Neural cell (in vitro differentiated cells): ENCODE data around the gene RPL41. TPM values are rescaled to one million over a fixed set of nuclear protein-coding genes. Genes with fewer than 3 reads are reported as not detected.

Source experiments
- H2AFZ ChIP-seq: fragments of 200-600, 300-800 bp; sonication (generic), shearing (Covaris generic); 2 replicates; pipeline ENCODE4 v1.6.0; 2014; ENCODE audit warnings: low read depth, mild to moderate bottlenecking, antibody characterized with exemption, low read length, moderate library complexity
- H3F3A ChIP-seq: fragments of 200-600 bp; shearing (Covaris generic); 2 replicates; pipeline ENCODE4 v1.6.1; 2016; ENCODE audit warnings: mild to moderate bottlenecking, moderate library complexity, mixed read lengths, antibody characterized with exemption, low read length; ENCODE audit not compliant: insufficient read depth, poor library complexity, severe bottlenecking
- H3K27ac ChIP-seq: fragments of 200-600, 300-800 bp; sonication (generic), shearing (Covaris generic); 2 replicates; pipeline ENCODE4 v1.5.1; 2014; ENCODE audit warnings: mild to moderate bottlenecking, low read length, moderate library complexity
- H3K27me3 ChIP-seq: fragments of 300-800, 200-600 bp; sonication (generic), shearing (Covaris generic); 2 replicates; pipeline ENCODE4 v1.6.0; 2014; ENCODE audit warnings: mild to moderate bottlenecking, low read depth, low read length, moderate library complexity; ENCODE audit not compliant: insufficient read depth
- H3K36me3 ChIP-seq: fragments of 300-800, 200-600 bp; sonication (generic), shearing (Covaris generic); 2 replicates; pipeline ENCODE4 v1.5.1; 2014; ENCODE audit warnings: mild to moderate bottlenecking, antibody characterized with exemption, low read length, moderate library complexity; ENCODE audit not compliant: insufficient read depth
- H3K4me2 ChIP-seq: fragments of 300-800, 200-600 bp; sonication (generic), shearing (Covaris generic); 2 replicates; pipeline ENCODE4 v1.6.0; 2014; ENCODE audit warnings: mild to moderate bottlenecking, low read length
- H3K4me3 ChIP-seq: fragments of 300-800, 200-600 bp; sonication (generic), shearing (Covaris generic); 2 replicates; pipeline ENCODE4 v1.5.1; 2014; ENCODE audit warnings: mild to moderate bottlenecking, low read length, moderate library complexity
- H3K79me2 ChIP-seq: fragments of 200-600 bp; shearing (Covaris generic); replicated peaks from 2 replicates; pipeline ENCODE4 v1.6.0; 2014; ENCODE audit warnings: mild to moderate bottlenecking, low read length, moderate library complexity; ENCODE audit not compliant: insufficient read depth
- H3K9ac ChIP-seq: fragments of 300-800, 200-600 bp; sonication (generic), shearing (Covaris generic); 2 replicates; pipeline ENCODE4 v1.6.1; 2016; ENCODE audit warnings: mild to moderate bottlenecking, low read length, mixed read lengths
- H3K9me2 ChIP-seq: fragments of 200-600 bp; shearing (Covaris generic); 2 replicates; pipeline ENCODE4 v1.6.1; 2016; ENCODE audit warnings: mild to moderate bottlenecking, low read length, mixed read lengths; ENCODE audit not compliant: insufficient read depth
- H3K9me3 ChIP-seq: fragments of 200-600, 300-800 bp; sonication (generic), shearing (Covaris generic); 2 replicates; pipeline ENCODE4 v1.6.1; 2016; ENCODE audit warnings: mild to moderate bottlenecking, mixed run types, low read length, moderate library complexity, mixed read lengths
- H4K20me1 ChIP-seq: fragments of 200-600 bp; shearing (Covaris generic); 2 replicates; pipeline ENCODE4 v1.6.1; 2016; ENCODE audit warnings: mild to moderate bottlenecking, mixed run types; ENCODE audit not compliant: insufficient read depth
- EP300 ChIP-seq: fragments of 450-650 bp; conservative IDR thresholded peaks from 2 replicates; pipeline ENCODE4 v1.6.1; 2014; ENCODE audit warnings: antibody characterized with exemption, mild to moderate bottlenecking, moderate library complexity; ENCODE audit not compliant: poor library complexity, severe bottlenecking
- EZH2 ChIP-seq: fragments of 200-600, 300-800 bp; shearing (Covaris generic), sonication (generic); IDR thresholded peaks from 2 replicates; pipeline ENCODE4 v1.6.1; 2014; ENCODE audit warnings: antibody characterized with exemption, low read length, borderline replicate concordance, mild to moderate bottlenecking; ENCODE audit not compliant: insufficient read depth, poor library complexity, severe bottlenecking
- MXI1 ChIP-seq: fragments of 450-650 bp; conservative IDR thresholded peaks from 2 replicates; pipeline ENCODE4 v1.6.1; 2014; ENCODE audit warnings: antibody characterized with exemption, mild to moderate bottlenecking; ENCODE audit not compliant: poor library complexity, severe bottlenecking
- POLR2AphosphoS5 ChIP-seq: IDR thresholded peaks from 2 replicates; pipeline ENCODE4 v1.6.1; 2012
- RAD21 ChIP-seq: fragments of 450-650 bp; conservative IDR thresholded peaks from 2 replicates; pipeline ENCODE4 v1.6.1; 2014; ENCODE audit warnings: antibody characterized with exemption, mild to moderate bottlenecking, moderate library complexity
- SMC3 ChIP-seq: fragments of 450-650 bp; conservative IDR thresholded peaks from 2 replicates; pipeline ENCODE4 v1.6.1; 2014; ENCODE audit warnings: antibody characterized with exemption, mild to moderate bottlenecking, moderate library complexity; ENCODE audit not compliant: poor library complexity
- TAF1 ChIP-seq: IDR thresholded peaks from 2 replicates; pipeline ENCODE4 v1.6.1; 2012; ENCODE audit warnings: low read depth
- polyA plus RNA-seq: library from polyadenylated mRNA; depleted of rRNA; stranded (reverse); fragments of >200 nt; gene quantifications from 2 replicates; pipeline ENCODE4 v1.2.3, GENCODE V29; 2014
- TF ChIP-seq, protein P1 (sequence below): fragments of 450-650 bp; IDR thresholded peaks from 2 replicates; pipeline ENCODE4 v1.5.1; 2014; ENCODE audit warnings: antibody characterized with exemption, mild to moderate bottlenecking, moderate library complexity; ENCODE audit not compliant: poor library complexity, severe bottlenecking
- TF ChIP-seq, protein P2 (sequence below): IDR thresholded peaks from 2 replicates; pipeline ENCODE4 v1.6.1; 2012; ENCODE audit warnings: borderline replicate concordance

The RPL41 gene
- polyA plus RNA-seq, 1 donor from 2014 or later = 2,186 TPM

DNA sequence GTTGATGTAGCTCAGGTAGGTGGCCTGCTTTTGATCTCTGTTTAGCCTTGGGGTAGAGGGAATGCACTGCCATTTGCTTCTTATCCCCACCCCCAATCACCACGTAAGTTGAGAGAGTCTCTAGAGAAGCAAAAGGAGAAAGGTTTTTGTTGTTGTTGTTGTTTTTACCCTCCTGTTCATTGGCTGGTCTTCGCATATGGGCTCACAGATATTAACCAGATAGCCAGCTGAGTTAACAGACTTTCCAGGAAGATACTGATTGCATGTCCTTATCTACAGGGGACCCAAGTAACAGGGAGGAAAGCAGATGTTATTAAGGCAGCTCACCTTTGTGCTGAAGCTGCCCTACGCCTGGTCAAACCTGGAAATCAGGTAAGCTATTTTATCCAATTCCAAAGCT lies 9.2 kb upstream of the RPL41 start:
- no peak overlapping the region for H3K27ac ChIP-seq
- no peak overlapping the region for H3K4me3 ChIP-seq
- no peak overlapping the region for H2AFZ ChIP-seq
- H3K9me2 ChIP-seq = no peaks in the 10 kb centered on the region
- TF ChIP-seq EZH2 (no peak), TAF1 (no peak), EP300 (no peak), POLR2AphosphoS5 (no peak), MXI1 (no peak), SMC3 (no peak), RAD21 (no peak)
- TF ChIP-seq, protein P1, sequence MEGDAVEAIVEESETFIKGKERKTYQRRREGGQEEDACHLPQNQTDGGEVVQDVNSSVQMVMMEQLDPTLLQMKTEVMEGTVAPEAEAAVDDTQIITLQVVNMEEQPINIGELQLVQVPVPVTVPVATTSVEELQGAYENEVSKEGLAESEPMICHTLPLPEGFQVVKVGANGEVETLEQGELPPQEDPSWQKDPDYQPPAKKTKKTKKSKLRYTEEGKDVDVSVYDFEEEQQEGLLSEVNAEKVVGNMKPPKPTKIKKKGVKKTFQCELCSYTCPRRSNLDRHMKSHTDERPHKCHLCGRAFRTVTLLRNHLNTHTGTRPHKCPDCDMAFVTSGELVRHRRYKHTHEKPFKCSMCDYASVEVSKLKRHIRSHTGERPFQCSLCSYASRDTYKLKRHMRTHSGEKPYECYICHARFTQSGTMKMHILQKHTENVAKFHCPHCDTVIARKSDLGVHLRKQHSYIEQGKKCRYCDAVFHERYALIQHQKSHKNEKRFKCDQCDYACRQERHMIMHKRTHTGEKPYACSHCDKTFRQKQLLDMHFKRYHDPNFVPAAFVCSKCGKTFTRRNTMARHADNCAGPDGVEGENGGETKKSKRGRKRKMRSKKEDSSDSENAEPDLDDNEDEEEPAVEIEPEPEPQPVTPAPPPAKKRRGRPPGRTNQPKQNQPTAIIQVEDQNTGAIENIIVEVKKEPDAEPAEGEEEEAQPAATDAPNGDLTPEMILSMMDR = no peak
- TF ChIP-seq, protein P2, sequence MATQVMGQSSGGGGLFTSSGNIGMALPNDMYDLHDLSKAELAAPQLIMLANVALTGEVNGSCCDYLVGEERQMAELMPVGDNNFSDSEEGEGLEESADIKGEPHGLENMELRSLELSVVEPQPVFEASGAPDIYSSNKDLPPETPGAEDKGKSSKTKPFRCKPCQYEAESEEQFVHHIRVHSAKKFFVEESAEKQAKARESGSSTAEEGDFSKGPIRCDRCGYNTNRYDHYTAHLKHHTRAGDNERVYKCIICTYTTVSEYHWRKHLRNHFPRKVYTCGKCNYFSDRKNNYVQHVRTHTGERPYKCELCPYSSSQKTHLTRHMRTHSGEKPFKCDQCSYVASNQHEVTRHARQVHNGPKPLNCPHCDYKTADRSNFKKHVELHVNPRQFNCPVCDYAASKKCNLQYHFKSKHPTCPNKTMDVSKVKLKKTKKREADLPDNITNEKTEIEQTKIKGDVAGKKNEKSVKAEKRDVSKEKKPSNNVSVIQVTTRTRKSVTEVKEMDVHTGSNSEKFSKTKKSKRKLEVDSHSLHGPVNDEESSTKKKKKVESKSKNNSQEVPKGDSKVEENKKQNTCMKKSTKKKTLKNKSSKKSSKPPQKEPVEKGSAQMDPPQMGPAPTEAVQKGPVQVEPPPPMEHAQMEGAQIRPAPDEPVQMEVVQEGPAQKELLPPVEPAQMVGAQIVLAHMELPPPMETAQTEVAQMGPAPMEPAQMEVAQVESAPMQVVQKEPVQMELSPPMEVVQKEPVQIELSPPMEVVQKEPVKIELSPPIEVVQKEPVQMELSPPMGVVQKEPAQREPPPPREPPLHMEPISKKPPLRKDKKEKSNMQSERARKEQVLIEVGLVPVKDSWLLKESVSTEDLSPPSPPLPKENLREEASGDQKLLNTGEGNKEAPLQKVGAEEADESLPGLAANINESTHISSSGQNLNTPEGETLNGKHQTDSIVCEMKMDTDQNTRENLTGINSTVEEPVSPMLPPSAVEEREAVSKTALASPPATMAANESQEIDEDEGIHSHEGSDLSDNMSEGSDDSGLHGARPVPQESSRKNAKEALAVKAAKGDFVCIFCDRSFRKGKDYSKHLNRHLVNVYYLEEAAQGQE = no peak
- H3K9ac ChIP-seq = no peak overlapping the region
- no peaks in the 10 kb centered on the region for H4K20me1 ChIP-seq
- no peaks in the 10 kb centered on the region for H3K27me3 ChIP-seq
- no peaks in the 10 kb centered on the region for H3K9me3 ChIP-seq
- H3K36me3 ChIP-seq = no peaks in the 10 kb centered on the region
- H3K79me2 ChIP-seq = peaks cover 24% of the 10 kb centered on the region
- no peaks in the 10 kb centered on the region for H3F3A ChIP-seq
- no peak overlapping the region for H3K4me2 ChIP-seq

- Histone ChIP-seq H3F3A (no peaks in the 10 kb centered on the region), H3K4me3 (no peak overlapping the region), H3K4me2 (no peak overlapping the region), H3K27me3 (no peaks in the 10 kb centered on the region), H3K36me3 (no peaks in the 10 kb centered on the region), H2AFZ (no peak overlapping the region), H3K9me3 (no peaks in the 10 kb centered on the region), H3K79me2 (peaks cover 15% of the 10 kb centered on the region), H4K20me1 (no peaks in the 10 kb centered on the region), H3K9me2 (no peaks in the 10 kb centered on the region), H3K9ac (no peak overlapping the region), H3K27ac (no peak overlapping the region)
- TF ChIP-seq EP300 (no peak), MXI1 (no peak), POLR2AphosphoS5 (no peak), EZH2 (no peak), TAF1 (no peak), RAD21 (no peak), SMC3 (no peak)
- TF ChIP-seq, protein P1 = no peak
- TF ChIP-seq, protein P2 = no peak
Observed at GRCh38 chr12:56110571-56110970, 5.9 kb upstream of the RPL41 start.
